IMR-90 (cell line): ENCODE data around the gene NADSYN1. TPM values are rescaled to one million over a fixed set of nuclear protein-coding genes. Genes with fewer than 3 reads are reported as not detected.

Experiments
- ATAC-seq: fragments of 200-7000 bp; cut with Tn5 transposase; 2 replicates; pipeline ENCODE4 v1.9.1; 2020; ENCODE audit warnings: low read depth, mild to moderate bottlenecking, moderate library complexity
- BruUV-seq: library from RNA; stranded (reverse); fragments of 400-500 nt; replicated peaks from 2 replicates; lab custom pipeline; 2021; lab: Mats Ljungman, UMichigan
- CTCF ChIA-PET: fragments of 300-600 bp; formaldehyde crosslinking; extraction: SDS; loops from one replicate; lab custom pipeline; 2021; ENCODE audit warnings: antibody characterized with exemption; lab: Yijun Ruan, JAX
- POLR2A ChIA-PET: fragments of 300-600 bp; sonication (Branson Sonifier 250); formaldehyde crosslinking; loops from one replicate; lab custom pipeline; 2022; ENCODE audit warnings: antibody characterized with exemption; ENCODE audit not compliant: unreplicated experiment; lab: Charles Lee
- DNase-seq: peaks from one replicate; pipeline ENCODE4 v3.0.0; 2013
- H2AFZ ChIP-seq: replicated peaks from 2 replicates; pipeline ENCODE3; 2013; ENCODE audit warnings: low read length, mild to moderate bottlenecking; ENCODE audit not compliant: poor library complexity
- H2AK5ac ChIP-seq: 2 replicates; pipeline ENCODE4 v1.6.1; 2013; ENCODE audit warnings: low read depth, low read length, inconsistent platforms
- H2AK9ac ChIP-seq: replicated peaks from 2 replicates; pipeline ENCODE3; 2013; ENCODE audit warnings: mild to moderate bottlenecking, low read depth, low read length, moderate library complexity; ENCODE audit not compliant: poor library complexity
- H2BK120ac ChIP-seq: 2 replicates; pipeline ENCODE4 v1.6.1; 2013; ENCODE audit warnings: low read depth, low read length, inconsistent platforms
- H2BK15ac ChIP-seq: 3 replicates; pipeline ENCODE4 v1.6.1; 2013; ENCODE audit warnings: low read depth, low read length, inconsistent platforms
- H2BK20ac ChIP-seq: 2 replicates; pipeline ENCODE4 v1.6.1; 2013; ENCODE audit warnings: low read depth, mild to moderate bottlenecking, inconsistent platforms, low read length, moderate library complexity
- H2BK5ac ChIP-seq: 2 replicates; pipeline ENCODE4 v1.6.1; 2013; ENCODE audit warnings: mild to moderate bottlenecking, low read depth, low read length, inconsistent platforms; ENCODE audit not compliant: poor library complexity, severe bottlenecking
- H3K14ac ChIP-seq: replicated peaks from 2 replicates; pipeline ENCODE4 v1.6.1; 2013; ENCODE audit warnings: low read depth, low read length, inconsistent platforms
- H3K18ac ChIP-seq: 2 replicates; pipeline ENCODE4 v1.6.1; 2013; ENCODE audit warnings: low read depth, low read length, control low read depth
- H3K23ac ChIP-seq: 2 replicates; pipeline ENCODE4 v1.6.1; 2013; ENCODE audit warnings: low read depth, low read length, inconsistent platforms
- H3K27ac ChIP-seq: 2 replicates; pipeline ENCODE4 v1.5.1; 2013; ENCODE audit warnings: mild to moderate bottlenecking, control low read depth, low read length; ENCODE audit not compliant: insufficient read depth
- H3K27me3 ChIP-seq: 2 replicates; pipeline ENCODE4 v1.6.1; 2013; ENCODE audit warnings: low read length; ENCODE audit not compliant: control insufficient read depth, insufficient read depth
- H3K36me3 ChIP-seq: 2 replicates; pipeline ENCODE4 v1.6.1; 2013; ENCODE audit warnings: low read length, mixed read lengths; ENCODE audit not compliant: control insufficient read depth, insufficient read depth
- H3K4ac ChIP-seq: 2 replicates; pipeline ENCODE4 v1.6.1; 2013; ENCODE audit warnings: low read depth, low read length, inconsistent platforms
- H3K4me1 ChIP-seq: 2 replicates; pipeline ENCODE4 v1.6.1; 2013; ENCODE audit warnings: low read length, mixed read lengths; ENCODE audit not compliant: control insufficient read depth, insufficient read depth
- H3K4me2 ChIP-seq: 2 replicates; pipeline ENCODE4 v1.6.1; 2013; ENCODE audit warnings: low read depth, mild to moderate bottlenecking, control low read depth, low read length, moderate library complexity
- H3K4me3 ChIP-seq: 2 replicates; pipeline ENCODE4 v1.5.1; 2013; ENCODE audit warnings: low read depth, mild to moderate bottlenecking, control low read depth, low read length, moderate library complexity; ENCODE audit not compliant: insufficient read depth
- H3K56ac ChIP-seq: 2 replicates; pipeline ENCODE4 v1.6.1; 2013; ENCODE audit warnings: low read length, inconsistent platforms; ENCODE audit not compliant: insufficient read depth; ENCODE audit errors: extremely low read depth
- H3K79me1 ChIP-seq, 2 experiments: 2 replicates each; pipeline ENCODE4 v1.6.1; 2013; ENCODE audit warnings: low read length in 2 of 2, inconsistent platforms in 1 of 2, low read depth in 1 of 2
- H3K9ac ChIP-seq: 2 replicates; pipeline ENCODE4 v1.6.1; 2013; ENCODE audit warnings: low read depth, low read length, control low read depth
- H3K9me1 ChIP-seq: 2 replicates; pipeline ENCODE4 v1.6.1; 2013; ENCODE audit warnings: low read length, inconsistent platforms; ENCODE audit not compliant: insufficient read depth
- H3K9me3 ChIP-seq: 2 replicates; pipeline ENCODE4 v1.6.1; 2013; ENCODE audit warnings: low read length; ENCODE audit not compliant: control insufficient read depth, insufficient read depth
- H4K20me1 ChIP-seq: 2 replicates; pipeline ENCODE4 v1.6.1; 2013; ENCODE audit warnings: low read length, inconsistent platforms; ENCODE audit not compliant: insufficient read depth
- H4K5ac ChIP-seq: 2 replicates; pipeline ENCODE4 v1.6.1; 2013; ENCODE audit warnings: mild to moderate bottlenecking, low read depth, low read length, control low read depth
- H4K8ac ChIP-seq, 2 experiments: 2 replicates each; pipeline ENCODE4 v1.6.1; 2013; ENCODE audit warnings: low read depth in 2 of 2, low read length in 2 of 2, control low read depth in 1 of 2, inconsistent platforms in 1 of 2
- H4K91ac ChIP-seq: 2 replicates; pipeline ENCODE4 v1.6.1; 2013; ENCODE audit warnings: low read depth, low read length, inconsistent platforms; ENCODE audit not compliant: insufficient read depth
- BHLHE40 ChIP-seq: fragments of 150-350 bp; IDR thresholded peaks from 2 replicates; pipeline ENCODE4 v1.6.1; 2016; ENCODE audit warnings: mild to moderate bottlenecking, low read depth, low read length
- MAFK ChIP-seq: IDR thresholded peaks from 2 replicates; pipeline ENCODE4 v1.6.1; 2012; ENCODE audit warnings: low read depth, low read length, improper control_type of control experiment
- NFE2L2 ChIP-seq: fragments of 150-350 bp; IDR thresholded peaks from 2 replicates; pipeline ENCODE4 v1.6.1; 2016; ENCODE audit warnings: low read depth, mild to moderate bottlenecking, low read length
- WGBS, 2 experiments: methylation state at CpG; one replicate each; pipeline versions ENCODE4 v1.1.5 to v1.1.7; 2013; ENCODE audit warnings: missing lambda C conversion rate in 2 of 2; ENCODE audit not compliant: insufficient read length in 1 of 2; ENCODE audit errors: extremely low coverage in 2 of 2; 5-methylcytosine and 5-hydroxymethylcytosine counted together
- dilution Hi-C: fragments of 300-500 bp; cut with HindIII; formaldehyde crosslinking; loops from one replicate; pipeline ENCODE4 v1.14.3; 2018; ENCODE audit warnings: low sequenced_read_pairs; ENCODE audit not compliant: unreplicated experiment
- in situ Hi-C: fragments of 300-500 bp; cut with MboI; formaldehyde crosslinking; loops from 3 replicates; pipeline ENCODE4 v1.14.3; 2019; ENCODE audit warnings: low sequenced_read_pairs, inconsistent platforms, mixed read lengths
- intact Hi-C: fragments of 100-400 bp; cut with micrococcal nuclease; formaldehyde crosslinking; loops from 2 replicates; pipeline ENCODE4 v1.10.0; 2022
- polyA plus RNA-seq, 3 experiments: library from polyadenylated mRNA; depleted of rRNA; stranded (reverse); fragments of >200 nt; gene quantifications; 2 replicates each; pipeline ENCODE4 v1.2.3, GENCODE V29; 2012; ENCODE audit warnings: low replicate concordance in 1 of 3
- total RNA-seq: library from RNA; depleted of rRNA; stranded (reverse); fragments of >200 nt; gene quantifications from 2 replicates; pipeline ENCODE4 v1.2.3, GENCODE V29; 2012

The NADSYN1 gene
- total and polyA plus RNA-seq, 2 of the 4 experiments (the other 2 are of a cell fraction): 69.5 to 70.4 TPM

GRCh38 chr11:71477641-71478527 lies 24.9 kb downstream of the NADSYN1 start:
- Histone ChIP-seq H4K8ac (no peak overlapping the region), H3K9ac (no peak overlapping the region), H3K27ac (no peak overlapping the region), H3K4ac (no peak overlapping the region), H4K91ac (no peak overlapping the region), H3K4me3 (no peak overlapping the region), H4K5ac (no peak overlapping the region), H3K14ac (no peak overlapping the region), H2AFZ (no peak overlapping the region), H2AK5ac (no peak overlapping the region), H3K4me1 (no peaks in the 10 kb centered on the region), H3K4me2 (no peak overlapping the region), H2BK5ac (no peak overlapping the region), H2BK120ac (no peak overlapping the region), H3K23ac (no peak overlapping the region), H3K27me3 (no peaks in the 10 kb centered on the region), H3K36me3 (peaks cover 81% of the 10 kb centered on the region), H2BK20ac (no peak overlapping the region), H3K18ac (no peak overlapping the region), H3K9me1 (peaks cover 10% of the 10 kb centered on the region; the same call in 1 of the 2 replicates), H3K79me1 (no peaks in the 10 kb centered on the region), H2AK9ac (no peak overlapping the region), H3K56ac (no peak overlapping the region), H2BK15ac (no peak overlapping the region), H4K20me1 (no peaks in the 10 kb centered on the region), H3K9me3 (no peaks in the 10 kb centered on the region)
- intact Hi-C loops (no loop called here), dilution Hi-C loops (no loop called here), in situ Hi-C loops (no loop called here)
- no peak for TF ChIP-seq MAFK
- TF ChIP-seq NFE2L2: no peak
- no peak for TF ChIP-seq BHLHE40
- CTCF ChIA-PET: no interaction called here
- no peak for ATAC-seq
- 75% methylated on average over 13 of the region's 25 CpGs; no CpG with 5 or more reads in 1 of the 2 experiments for WGBS, 2 experiments
- BruUV-seq: no TSS peak
- POLR2A ChIA-PET: no interaction called here
- DNase-seq: no peak
